ENCODE data around the gene FGF19. TPM values are rescaled to one million over a fixed set of nuclear protein-coding genes. Genes with fewer than 3 reads are reported as not detected.

The FGF19 gene
- total RNA-seq, 1 donor from 2014 or later: not detected

DNA sequence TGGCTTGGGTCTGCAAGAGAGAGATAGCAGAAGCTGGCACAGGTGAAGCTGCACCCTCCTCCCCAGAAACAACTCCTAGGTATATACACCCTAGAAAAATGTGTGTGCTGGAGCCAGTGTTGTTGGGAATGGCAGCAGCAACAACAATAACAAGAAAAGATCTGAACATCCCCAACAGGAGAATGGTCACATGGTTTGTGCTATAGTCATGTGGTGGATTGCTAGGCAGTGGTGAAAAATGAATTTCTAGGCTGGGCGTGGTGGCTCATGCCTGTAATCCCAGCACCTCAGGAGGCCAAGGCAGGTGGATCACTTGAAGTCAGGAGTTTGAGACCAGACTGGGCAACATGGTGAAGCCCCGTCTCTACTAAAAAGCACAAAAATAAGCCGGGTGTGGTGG lies 31.0 kb upstream of the FGF19 start:
- POLR2A ChIA-PET: no interaction called here
- no peak overlapping the region for H3K27ac Mint-ChIP-seq
- H3K4me1 Mint-ChIP-seq: no peaks in the 10 kb centered on the region
- peaks cover 11% of the 10 kb centered on the region for H3K27me3 Mint-ChIP-seq
- intact Hi-C loops (cut with micrococcal nuclease): no loop called here
- no peaks in the 10 kb centered on the region for H3K36me3 Mint-ChIP-seq (ENCODE audit: low read depth)
- H3K4me3 Mint-ChIP-seq: no peak overlapping the region
- CTCF ChIA-PET: no interaction called here
- DNase-seq (no peak), ATAC-seq (ENCODE audit: low read depth) (no peak)
- no peak for TF ChIP-seq CTCF (IDR thresholded peaks at IDR 0.05)
- H3K9me3 Mint-ChIP-seq: peaks cover 14% of the 10 kb centered on the region

DNA sequence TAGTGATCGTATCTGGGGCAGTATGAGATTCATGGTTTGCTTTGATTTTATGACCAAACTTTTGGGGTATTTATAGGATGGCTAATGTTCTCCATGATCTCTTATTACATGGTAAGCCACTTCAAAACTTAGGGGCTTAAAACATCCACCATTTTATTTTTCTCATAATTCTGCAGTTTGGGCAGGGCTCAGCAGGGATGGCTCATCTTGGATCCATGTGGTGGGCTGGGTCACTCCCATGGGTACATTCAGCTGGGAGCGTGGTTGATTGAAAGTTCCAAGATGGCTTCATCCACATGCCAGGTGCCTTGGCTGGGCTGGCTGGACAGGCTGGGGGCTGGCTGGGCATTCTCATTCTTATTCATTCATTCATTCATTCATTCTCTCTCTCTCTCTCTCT lies 30.5 kb upstream of the FGF19 start:
- DNase-seq (no peak), ATAC-seq (ENCODE audit: low read depth) (no peak)
- Mint-ChIP-seq H3K27me3 (peaks cover 14% of the 10 kb centered on the region), H3K4me1 (no peaks in the 10 kb centered on the region), H3K27ac (no peak overlapping the region), H3K36me3 (ENCODE audit: low read depth) (no peaks in the 10 kb centered on the region), H3K9me3 (peaks cover 14% of the 10 kb centered on the region), H3K4me3 (no peak overlapping the region)
- intact Hi-C loops (cut with micrococcal nuclease): no loop called here
- ChIA-PET CTCF (no interaction called here), POLR2A (no interaction called here)
- no peak for TF ChIP-seq CTCF (IDR thresholded peaks at IDR 0.05)

- H3K27me3 Mint-ChIP-seq: peaks cover 23% of the 10 kb centered on the region
- H3K27ac Mint-ChIP-seq: no peak overlapping the region
These were observed 29.1 kb upstream of the FGF19 start for GRCh38 chr11:69732910-69733309.

DNA sequence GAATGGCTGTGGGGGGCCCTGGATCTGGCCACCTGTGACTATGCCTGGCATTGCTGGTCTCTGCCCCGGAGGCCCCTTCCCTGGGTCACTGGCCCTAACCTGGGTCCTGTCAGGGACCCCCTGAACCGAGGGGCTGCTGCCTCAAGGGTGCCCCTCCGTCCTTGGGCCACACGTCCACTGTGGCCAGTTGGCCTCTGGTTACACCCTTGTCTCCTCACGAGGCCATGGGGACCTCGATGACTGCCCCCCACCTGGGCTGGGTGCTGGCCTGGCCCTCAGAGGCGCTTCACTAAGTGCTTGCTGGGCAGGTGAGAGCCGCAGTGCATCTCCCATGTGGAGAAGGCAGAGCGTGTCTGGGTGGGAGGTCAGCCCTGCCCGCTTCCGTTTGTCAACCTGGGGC lies 27.3 kb upstream of the FGF19 start:
- no peak overlapping the region for H3K27ac Mint-ChIP-seq
- no peak for DNase-seq
- no peaks in the 10 kb centered on the region for H3K4me1 Mint-ChIP-seq
- peaks cover 34% of the 10 kb centered on the region for H3K27me3 Mint-ChIP-seq
- H3K9me3 Mint-ChIP-seq: peaks cover 11% of the 10 kb centered on the region
- TF ChIP-seq CTCF (IDR thresholded peaks at IDR 0.05): no peak
- CTCF ChIA-PET: no interaction called here
- no peaks in the 10 kb centered on the region for H3K36me3 Mint-ChIP-seq (ENCODE audit: low read depth)
- intact Hi-C loops (cut with micrococcal nuclease): no loop called here
- no peak overlapping the region for H3K4me3 Mint-ChIP-seq
- no peak for ATAC-seq (ENCODE audit: low read depth)
- POLR2A ChIA-PET: no interaction called here

More at GRCh38 chr11:69732910-69733309, 29.1 kb upstream of the FGF19 start:
- H3K9me3 Mint-ChIP-seq: peaks cover 11% of the 10 kb centered on the region
- ATAC-seq (ENCODE audit: low read depth): no peak
- no peak for DNase-seq
- intact Hi-C loops (cut with micrococcal nuclease): no loop called here
- H3K36me3 Mint-ChIP-seq (ENCODE audit: low read depth): no peaks in the 10 kb centered on the region
- TF ChIP-seq CTCF (IDR thresholded peaks at IDR 0.05): no peak
- CTCF ChIA-PET: no interaction called here
- H3K4me3 Mint-ChIP-seq: no peak overlapping the region
- POLR2A ChIA-PET: no interaction called here
- H3K4me1 Mint-ChIP-seq: no peaks in the 10 kb centered on the region

- no peak for DNase-seq
These were observed 26.7 kb upstream of the FGF19 start for GRCh38 chr11:69730500-69730899.

More at GRCh38 chr11:69730500-69730899, 26.7 kb upstream of the FGF19 start:
- Mint-ChIP-seq H3K9me3 (peaks cover 11% of the 10 kb centered on the region), H3K27ac (no peak overlapping the region), H3K36me3 (ENCODE audit: low read depth) (no peaks in the 10 kb centered on the region), H3K27me3 (peaks cover 36% of the 10 kb centered on the region), H3K4me3 (no peak overlapping the region), H3K4me1 (no peaks in the 10 kb centered on the region)
- intact Hi-C loops (cut with micrococcal nuclease): no loop called here
- no peak for TF ChIP-seq CTCF (IDR thresholded peaks at IDR 0.05)
- ChIA-PET POLR2A (no interaction called here), CTCF (no interaction called here)
- ATAC-seq (ENCODE audit: low read depth): no peak

Measured in activated B cell treated with CpG ODN at 0.5 μM for 24 hours (primary cell).